ENCODE results near the gene EXO1. TPM values are rescaled to one million over a fixed set of nuclear protein-coding genes. Genes with fewer than 3 reads are reported as not detected.

Gene EXO1
- total RNA-seq, 4 donors from 2014 or later = 0.52 to 10.0 TPM; not detected in 2

- no peaks in the 10 kb centered on the region for H3K36me3 ChIP-seq
- peak in 1 of 2 donors; percentile 33 for DNase-seq
- H3K4me1 ChIP-seq = no peaks in the 10 kb centered on the region
- no peak overlapping the region for H3K4me3 ChIP-seq
- H3K27me3 ChIP-seq = no peaks in the 10 kb centered on the region
- TF ChIP-seq CTCF (IDR thresholded peaks at IDR 0.05) = no peak
- TF ChIP-seq POLR2A (IDR thresholded peaks at IDR 0.05) = no peak
- no peak overlapping the region for H3K27ac ChIP-seq
- H3K9me3 ChIP-seq = no peaks in the 10 kb centered on the region
- intact Hi-C loops (cut with DNase I; ENCODE audit: low total_unique reads) = no loop called here
Observed at GRCh38 chr1:241934201-241934848, 86.3 kb downstream of the EXO1 start.

- intact Hi-C loops (cut with DNase I; ENCODE audit: low total_unique reads) = no loop called here
- no peaks in the 10 kb centered on the region for H3K36me3 ChIP-seq
- no peak for TF ChIP-seq POLR2A (IDR thresholded peaks at IDR 0.05)
- no peak for TF ChIP-seq CTCF (IDR thresholded peaks at IDR 0.05)
- H3K4me3 ChIP-seq = no peak overlapping the region
- no peak overlapping the region for H3K27ac ChIP-seq
- H3K27me3 ChIP-seq = no peaks in the 10 kb centered on the region
- no peaks in the 10 kb centered on the region for H3K9me3 ChIP-seq
- no peaks in the 10 kb centered on the region for H3K4me1 ChIP-seq
- DNase-seq = no peak
Observed at GRCh38 chr1:241934866-241935265, 86.9 kb downstream of the EXO1 start.

Other genes starting within 250 kb of the EXO1 start
- 10 to 100 TPM in 2 of 4 donors, 1 to 10 TPM in 2; 4.9 to 34.6 (median 9.1) TPM for gene CHML, start 207.8 kb upstream of the EXO1 start, total RNA-seq
- 10 to 100 TPM in 1 of 4 donors, 1 to 10 TPM in 2, under 1 TPM in 1; 0.26 to 34.9 (median 4.8) TPM for gene OPN3, start 207.8 kb upstream of the EXO1 start, total RNA-seq
- under 1 TPM in 1 of 4 donors, not detected in 3; 0.21 TPM for gene WDR64, start 195.9 kb upstream of the EXO1 start, total RNA-seq
- gene BECN2, start 109.6 kb downstream of the EXO1 start, total RNA-seq = not detected
- 1 to 10 TPM in 1 of 4 donors, under 1 TPM in 2, not detected in 1; 0.51 to 5.9 (median 0.59) TPM for gene MAP1LC3C, start 150.9 kb downstream of the EXO1 start, total RNA-seq

Measured in uterus (tissue), 4 donors.